ENCODE measurements around the gene SOX11. TPM values are rescaled to one million over a fixed set of nuclear protein-coding genes. Genes with fewer than 3 reads are reported as not detected.

SOX11 gene
- polyA plus RNA-seq, 1 donor from 2014 or later: 146 TPM

GRCh38 chr2:5683471-5683870 is 8.7 kb upstream of the SOX11 start:
- no peaks in the 10 kb centered on the region for H3K9me3 ChIP-seq (ENCODE audit: low read length)
- no peaks in the 10 kb centered on the region for H4K20me1 ChIP-seq (ENCODE audit: insufficient read depth)
- H2AFZ ChIP-seq (ENCODE audit: low read depth, low read length): no peak overlapping the region
- no peak overlapping the region for H3K4me2 ChIP-seq (ENCODE audit: low read length)
- no peak overlapping the region for H3K27ac ChIP-seq (ENCODE audit: low read length)
- H3F3A ChIP-seq (ENCODE audit: insufficient read depth, low read length, poor library complexity, severe bottlenecking): no peaks in the 10 kb centered on the region
- TF ChIP-seq SMC3 (conservative IDR thresholded peaks at IDR 0.05; ENCODE audit: poor library complexity) (no peak), RAD21 (conservative IDR thresholded peaks at IDR 0.05) (no peak), TAF1 (IDR thresholded peaks at IDR 0.05; ENCODE audit: low read depth) (no peak), MXI1 (conservative IDR thresholded peaks at IDR 0.05; ENCODE audit: poor library complexity, severe bottlenecking) (no peak), EP300 (conservative IDR thresholded peaks at IDR 0.05; ENCODE audit: poor library complexity, severe bottlenecking) (no peak), POLR2AphosphoS5 (IDR thresholded peaks at IDR 0.05) (no peak)
- TF ChIP-seq, protein P1, sequence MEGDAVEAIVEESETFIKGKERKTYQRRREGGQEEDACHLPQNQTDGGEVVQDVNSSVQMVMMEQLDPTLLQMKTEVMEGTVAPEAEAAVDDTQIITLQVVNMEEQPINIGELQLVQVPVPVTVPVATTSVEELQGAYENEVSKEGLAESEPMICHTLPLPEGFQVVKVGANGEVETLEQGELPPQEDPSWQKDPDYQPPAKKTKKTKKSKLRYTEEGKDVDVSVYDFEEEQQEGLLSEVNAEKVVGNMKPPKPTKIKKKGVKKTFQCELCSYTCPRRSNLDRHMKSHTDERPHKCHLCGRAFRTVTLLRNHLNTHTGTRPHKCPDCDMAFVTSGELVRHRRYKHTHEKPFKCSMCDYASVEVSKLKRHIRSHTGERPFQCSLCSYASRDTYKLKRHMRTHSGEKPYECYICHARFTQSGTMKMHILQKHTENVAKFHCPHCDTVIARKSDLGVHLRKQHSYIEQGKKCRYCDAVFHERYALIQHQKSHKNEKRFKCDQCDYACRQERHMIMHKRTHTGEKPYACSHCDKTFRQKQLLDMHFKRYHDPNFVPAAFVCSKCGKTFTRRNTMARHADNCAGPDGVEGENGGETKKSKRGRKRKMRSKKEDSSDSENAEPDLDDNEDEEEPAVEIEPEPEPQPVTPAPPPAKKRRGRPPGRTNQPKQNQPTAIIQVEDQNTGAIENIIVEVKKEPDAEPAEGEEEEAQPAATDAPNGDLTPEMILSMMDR (IDR thresholded peaks at IDR 0.05; ENCODE audit: poor library complexity, severe bottlenecking): no peak
- TF ChIP-seq, protein P2, sequence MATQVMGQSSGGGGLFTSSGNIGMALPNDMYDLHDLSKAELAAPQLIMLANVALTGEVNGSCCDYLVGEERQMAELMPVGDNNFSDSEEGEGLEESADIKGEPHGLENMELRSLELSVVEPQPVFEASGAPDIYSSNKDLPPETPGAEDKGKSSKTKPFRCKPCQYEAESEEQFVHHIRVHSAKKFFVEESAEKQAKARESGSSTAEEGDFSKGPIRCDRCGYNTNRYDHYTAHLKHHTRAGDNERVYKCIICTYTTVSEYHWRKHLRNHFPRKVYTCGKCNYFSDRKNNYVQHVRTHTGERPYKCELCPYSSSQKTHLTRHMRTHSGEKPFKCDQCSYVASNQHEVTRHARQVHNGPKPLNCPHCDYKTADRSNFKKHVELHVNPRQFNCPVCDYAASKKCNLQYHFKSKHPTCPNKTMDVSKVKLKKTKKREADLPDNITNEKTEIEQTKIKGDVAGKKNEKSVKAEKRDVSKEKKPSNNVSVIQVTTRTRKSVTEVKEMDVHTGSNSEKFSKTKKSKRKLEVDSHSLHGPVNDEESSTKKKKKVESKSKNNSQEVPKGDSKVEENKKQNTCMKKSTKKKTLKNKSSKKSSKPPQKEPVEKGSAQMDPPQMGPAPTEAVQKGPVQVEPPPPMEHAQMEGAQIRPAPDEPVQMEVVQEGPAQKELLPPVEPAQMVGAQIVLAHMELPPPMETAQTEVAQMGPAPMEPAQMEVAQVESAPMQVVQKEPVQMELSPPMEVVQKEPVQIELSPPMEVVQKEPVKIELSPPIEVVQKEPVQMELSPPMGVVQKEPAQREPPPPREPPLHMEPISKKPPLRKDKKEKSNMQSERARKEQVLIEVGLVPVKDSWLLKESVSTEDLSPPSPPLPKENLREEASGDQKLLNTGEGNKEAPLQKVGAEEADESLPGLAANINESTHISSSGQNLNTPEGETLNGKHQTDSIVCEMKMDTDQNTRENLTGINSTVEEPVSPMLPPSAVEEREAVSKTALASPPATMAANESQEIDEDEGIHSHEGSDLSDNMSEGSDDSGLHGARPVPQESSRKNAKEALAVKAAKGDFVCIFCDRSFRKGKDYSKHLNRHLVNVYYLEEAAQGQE (IDR thresholded peaks at IDR 0.05; ENCODE audit: borderline replicate concordance): no peak
- H3K9me2 ChIP-seq (ENCODE audit: insufficient read depth, low read length): no peaks in the 10 kb centered on the region
- peaks cover 19% of the 10 kb centered on the region for H3K79me2 ChIP-seq (replicated peaks; ENCODE audit: insufficient read depth, low read length)
- no peaks in the 10 kb centered on the region for H3K36me3 ChIP-seq (ENCODE audit: insufficient read depth, low read length)
- no peak overlapping the region for H3K9ac ChIP-seq (ENCODE audit: low read length)
- H3K4me3 ChIP-seq (ENCODE audit: low read length): no peak overlapping the region
- no peaks in the 10 kb centered on the region for H3K27me3 ChIP-seq (ENCODE audit: insufficient read depth, low read depth, low read length)

DNA sequence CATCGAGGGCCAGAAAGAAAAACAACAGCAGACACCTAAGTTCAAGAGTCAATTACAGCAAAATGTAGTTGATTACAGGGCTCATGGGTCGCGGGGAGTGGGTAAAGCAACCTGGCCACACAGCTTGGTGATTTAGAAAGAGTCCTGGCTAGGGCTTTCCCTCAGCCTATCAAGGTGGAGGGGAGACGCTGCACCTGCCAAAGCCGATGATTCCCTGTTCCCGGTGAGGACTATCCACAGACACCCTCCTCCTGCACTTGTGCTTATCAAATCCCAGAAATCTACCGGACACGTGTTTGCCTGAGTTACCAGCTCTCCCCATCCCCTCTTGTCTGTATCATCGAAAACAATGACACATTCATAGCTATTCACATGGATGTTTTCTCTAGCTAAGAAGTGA is 7.0 kb upstream of the SOX11 start:
- no peak overlapping the region for H3K27ac ChIP-seq (ENCODE audit: low read length)
- no peak overlapping the region for H3K4me2 ChIP-seq (ENCODE audit: low read length)
- H3K9me3 ChIP-seq (ENCODE audit: low read length): no peaks in the 10 kb centered on the region
- H3K4me3 ChIP-seq (ENCODE audit: low read length): no peak overlapping the region
- no peaks in the 10 kb centered on the region for H3K9me2 ChIP-seq (ENCODE audit: insufficient read depth, low read length)
- no peak overlapping the region for H3K9ac ChIP-seq (ENCODE audit: low read length)
- H3F3A ChIP-seq (ENCODE audit: insufficient read depth, low read length, poor library complexity, severe bottlenecking): peaks cover 4% of the 10 kb centered on the region
- H3K27me3 ChIP-seq (ENCODE audit: insufficient read depth, low read depth, low read length): no peaks in the 10 kb centered on the region
- H3K79me2 ChIP-seq (replicated peaks; ENCODE audit: insufficient read depth, low read length): peaks cover 37% of the 10 kb centered on the region
- TF ChIP-seq, protein P1 (IDR thresholded peaks at IDR 0.05; ENCODE audit: poor library complexity, severe bottlenecking): no peak
- TF ChIP-seq POLR2AphosphoS5 (IDR thresholded peaks at IDR 0.05) (no peak), SMC3 (conservative IDR thresholded peaks at IDR 0.05; ENCODE audit: poor library complexity) (no peak)
- no peak overlapping the region for H2AFZ ChIP-seq (ENCODE audit: low read depth, low read length)
- no peaks in the 10 kb centered on the region for H3K36me3 ChIP-seq (ENCODE audit: insufficient read depth, low read length)
- H4K20me1 ChIP-seq (ENCODE audit: insufficient read depth): no peaks in the 10 kb centered on the region
